NCI-H526 (cell line): ENCODE measurements around the gene CRISP1.

Experiments
- DNase-seq, 2 experiments: peaks; one replicate each; lab custom pipeline; 2025; lab: John Stamatoyannopoulos, UW

CRISP1 gene

DNA sequence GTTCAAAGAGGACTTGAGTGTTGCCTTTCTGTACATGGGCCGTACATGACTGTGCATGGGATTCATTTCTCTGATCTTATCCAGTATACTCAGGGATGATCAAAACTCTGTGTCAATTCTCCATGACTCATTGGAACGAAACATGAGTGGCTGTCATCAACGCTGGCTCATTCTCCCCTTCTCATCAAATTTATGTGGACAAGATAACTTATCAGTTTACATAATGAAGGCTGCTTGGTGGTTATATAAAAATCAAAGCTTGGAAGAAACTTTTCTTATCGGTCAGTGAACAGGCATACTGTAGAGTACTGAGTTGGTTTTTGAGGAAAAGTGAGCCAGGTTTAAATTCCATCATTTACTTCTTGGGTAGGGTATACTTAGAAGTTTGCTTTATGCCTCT is 24.9 kb downstream of the CRISP1 start:
- no peak for DNase-seq

DNA sequence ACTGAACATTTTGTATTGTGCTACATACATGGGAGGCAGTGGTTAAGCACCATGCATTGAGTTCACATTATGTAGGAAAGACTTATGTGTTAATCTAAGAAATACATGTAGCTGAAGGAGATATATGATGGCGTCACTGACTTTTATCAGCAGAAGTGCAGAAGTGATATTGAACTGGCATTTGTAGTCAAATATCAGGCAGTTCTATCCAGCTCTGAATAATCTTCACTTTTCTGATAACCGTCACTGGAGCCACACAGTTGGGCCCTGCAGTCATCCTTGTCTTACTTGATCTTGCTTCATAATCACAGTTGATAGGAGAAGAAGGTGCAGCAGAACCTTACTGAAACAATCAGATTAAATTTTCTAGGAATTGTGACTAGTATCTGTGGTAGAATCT is 26.4 kb downstream of the CRISP1 start:
- DNase-seq, result no peak

- no peak for DNase-seq
Observed at GRCh38 chr6:49839162-49839561, 27.2 kb downstream of the CRISP1 start.

- no peak for DNase-seq
Observed at GRCh38 chr6:49835140-49835539, 31.2 kb downstream of the CRISP1 start.

DNA sequence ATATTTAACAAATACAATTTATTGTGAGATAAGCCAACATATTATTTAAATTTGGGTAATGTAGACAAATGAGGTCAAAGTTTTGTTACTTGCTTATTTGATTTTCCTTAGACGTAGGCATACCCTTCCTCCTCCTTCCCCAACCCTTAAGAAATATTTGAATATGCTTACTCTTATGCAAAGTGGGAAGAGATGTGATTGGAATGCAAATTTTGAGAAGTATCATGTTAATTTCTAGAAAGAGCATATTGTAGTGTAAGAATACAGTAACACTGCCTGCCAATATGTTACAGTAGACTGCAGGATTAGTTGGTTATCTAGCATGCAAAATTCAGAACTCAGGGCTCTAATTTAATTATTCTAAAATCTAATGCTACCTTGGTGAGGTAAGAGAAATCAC is 32.9 kb downstream of the CRISP1 start:
- DNase-seq, result peak; percentile 64 to 88

GRCh38 chr6:49826743-49827406 is 39.5 kb downstream of the CRISP1 start:
- no peak for DNase-seq

DNA sequence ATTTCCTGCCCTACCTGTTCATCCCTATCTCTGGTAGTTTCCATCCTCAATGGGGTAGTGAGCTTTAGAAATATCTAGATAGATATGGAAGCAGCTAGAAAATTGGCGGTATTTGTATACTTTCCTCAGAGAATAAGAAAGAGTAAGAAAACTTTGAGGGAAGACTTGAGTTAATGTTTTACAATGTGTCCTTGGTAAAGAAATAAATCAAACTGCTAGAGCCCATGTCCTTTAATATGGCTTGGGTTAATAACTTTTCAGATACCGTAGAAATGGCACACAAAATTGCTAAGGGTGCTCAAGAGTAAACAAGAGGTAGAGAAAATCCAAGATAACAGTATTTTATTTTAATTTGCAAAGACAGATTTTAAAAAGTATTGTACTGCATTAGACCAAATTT is 51.2 kb downstream of the CRISP1 start:
- DNase-seq, result no peak

GRCh38 chr6:49813248-49813647 is 53.1 kb downstream of the CRISP1 start:
- no peak for DNase-seq

DNA sequence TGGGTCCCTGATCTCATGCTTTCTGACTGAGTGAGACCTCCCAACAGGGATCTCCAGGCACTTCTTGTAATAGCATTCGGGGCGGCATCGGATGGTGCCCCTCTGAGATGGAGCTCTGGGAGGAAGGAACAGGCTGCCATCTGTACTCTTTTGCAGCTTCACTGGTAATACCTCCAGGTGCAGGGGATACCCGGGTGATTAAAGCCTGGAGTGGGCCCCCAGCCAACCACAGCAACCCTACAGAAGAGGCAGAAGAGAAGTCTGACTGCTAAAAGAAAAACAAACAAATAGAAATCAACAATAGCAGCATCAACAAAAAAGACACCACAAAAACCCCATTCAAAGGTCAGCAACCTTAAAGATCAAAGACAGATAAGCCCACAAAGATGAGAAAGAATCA is 60.2 kb downstream of the CRISP1 start:
- no peak for DNase-seq

GRCh38 chr6:49805246-49805645 is 61.1 kb downstream of the CRISP1 start:
- DNase-seq, result no peak

DNA sequence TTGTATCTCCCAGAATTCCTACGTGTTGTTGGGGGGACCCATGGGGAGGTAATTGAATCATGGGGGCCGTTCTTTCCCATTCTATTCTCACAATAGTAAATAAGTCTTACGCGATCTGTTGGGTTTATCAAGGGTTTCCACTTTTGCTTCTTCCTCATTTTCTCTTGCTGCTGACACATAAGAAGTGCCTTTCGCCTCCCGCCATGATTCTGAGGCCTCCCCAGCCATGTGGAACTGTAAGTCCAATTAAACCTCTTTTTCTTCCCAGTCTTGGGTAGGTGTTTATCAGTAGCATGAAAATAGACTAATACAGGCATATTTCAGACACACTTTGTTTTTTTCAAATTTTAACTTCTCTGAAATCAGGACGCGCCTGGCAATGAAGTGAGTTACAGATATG is 64.8 kb downstream of the CRISP1 start:
- DNase-seq, result no peak

GRCh38 chr6:49799090-49799489 is 67.2 kb downstream of the CRISP1 start:
- no peak for DNase-seq

- DNase-seq, result peak; percentile 59
Observed at GRCh38 chr6:49796842-49797455, 69.4 kb downstream of the CRISP1 start.

GRCh38 chr6:49790341-49790740 is 76.0 kb downstream of the CRISP1 start:
- peak in 1 of 2 experiments; percentile 18 for DNase-seq

DNA sequence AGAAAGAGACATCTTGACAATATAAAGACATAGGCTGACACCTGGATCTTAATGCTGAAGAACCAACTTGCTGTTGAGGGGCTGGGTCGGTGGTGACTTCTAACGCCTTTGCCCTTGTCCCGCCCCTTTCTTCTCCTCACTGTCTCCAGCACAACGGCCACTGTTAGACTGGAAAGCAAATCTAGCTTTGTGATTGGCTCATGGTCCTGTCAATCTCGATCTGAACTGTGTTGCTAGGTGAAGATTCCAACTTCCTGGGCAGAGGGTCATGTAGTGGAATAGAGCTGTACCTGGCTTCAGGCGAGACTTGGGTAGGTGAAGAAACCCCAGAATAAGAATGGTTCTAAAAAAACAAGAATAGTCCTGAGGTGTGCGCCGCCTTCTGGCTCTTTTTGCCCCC is 79.2 kb downstream of the CRISP1 start, which contains the start of gene PGK2:
TSS of gene PGK2 (minus strand) at position 110 of the 400 bp plus-strand sequence. CDS start at position 12, 98 bp downstream.
- peak in 1 of 2 experiments; percentile 3 for DNase-seq

- DNase-seq, result no peak
Observed at GRCh38 chr6:49784272-49784671, 82.1 kb downstream of the CRISP1 start.
